HK-2 (cell line): ENCODE measurements around the gene SAP30L.

ENCODE experiments used
- DNase-seq: peaks from one replicate; pipeline ENCODE4 v3.0.0-alpha.2; 2018; ENCODE audit not compliant: unreplicated experiment

SAP30L gene, protein sequence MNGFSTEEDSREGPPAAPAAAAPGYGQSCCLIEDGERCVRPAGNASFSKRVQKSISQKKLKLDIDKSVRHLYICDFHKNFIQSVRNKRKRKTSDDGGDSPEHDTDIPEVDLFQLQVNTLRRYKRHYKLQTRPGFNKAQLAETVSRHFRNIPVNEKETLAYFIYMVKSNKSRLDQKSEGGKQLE

DNA sequence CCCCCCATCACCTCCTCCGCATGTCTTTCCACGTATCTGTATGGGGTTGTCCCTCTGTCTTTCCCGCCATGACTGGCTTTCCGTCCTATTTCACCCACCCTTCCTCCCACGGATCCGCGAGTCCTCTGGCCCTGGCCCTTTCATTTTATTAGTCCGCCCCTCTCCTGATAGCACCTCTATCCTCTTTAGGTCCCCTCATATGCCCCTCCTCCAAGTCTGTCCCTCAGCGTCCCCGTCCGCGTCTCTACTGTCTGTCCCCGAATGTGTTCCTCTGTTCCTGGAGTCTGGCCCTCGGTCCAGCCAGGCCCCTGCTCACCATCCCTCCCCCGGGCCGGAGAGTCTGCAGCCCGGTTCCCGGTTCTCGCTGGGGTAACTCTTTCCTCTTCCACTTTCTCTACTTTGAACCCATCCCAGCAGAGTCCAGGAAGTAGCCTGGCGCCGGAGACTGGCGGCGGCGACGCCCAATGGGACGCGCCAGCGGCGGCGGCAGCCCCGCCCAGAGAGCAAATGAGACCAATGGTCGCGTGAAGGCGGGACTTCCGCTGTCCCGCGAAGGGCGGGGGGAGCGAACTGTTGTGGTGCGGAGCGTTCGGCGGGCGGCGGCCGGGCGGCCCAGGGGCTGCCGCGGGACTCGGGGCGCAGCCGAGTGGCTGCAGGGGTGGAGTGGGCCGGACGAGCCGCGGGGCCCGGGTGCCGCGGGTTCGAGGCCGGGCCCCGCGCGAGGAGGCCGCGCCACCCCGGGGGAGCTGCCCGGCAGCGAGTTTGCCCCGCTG is at the start of gene SAP30L:
SAP30L (plus strand) TSS at position 576 of the 773 bp plus-strand sequence. CDS start 608 bp downstream, outside the sequence.
- peak; percentile 91 for DNase-seq

DNA sequence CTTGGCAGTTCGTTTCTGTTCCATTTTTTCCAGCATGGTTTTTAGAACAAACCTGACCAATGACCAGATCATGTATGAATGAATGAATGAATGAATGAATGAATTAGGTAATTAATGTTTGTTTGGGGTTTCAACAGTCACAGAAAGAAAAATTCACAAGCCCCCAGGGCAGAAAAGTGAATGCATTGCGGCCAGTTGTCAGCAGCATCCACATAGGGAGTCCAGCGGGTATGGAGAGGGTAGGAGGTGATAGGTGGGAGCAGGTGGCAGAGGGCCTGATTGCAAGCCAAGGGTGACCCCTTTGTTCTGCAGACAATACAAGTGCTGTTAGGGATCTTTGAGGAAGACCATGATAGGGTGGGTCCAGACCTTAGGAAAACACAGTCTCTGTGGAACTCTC is 49.7 kb upstream of the SAP30L start:
- DNase-seq: no peak

DNA sequence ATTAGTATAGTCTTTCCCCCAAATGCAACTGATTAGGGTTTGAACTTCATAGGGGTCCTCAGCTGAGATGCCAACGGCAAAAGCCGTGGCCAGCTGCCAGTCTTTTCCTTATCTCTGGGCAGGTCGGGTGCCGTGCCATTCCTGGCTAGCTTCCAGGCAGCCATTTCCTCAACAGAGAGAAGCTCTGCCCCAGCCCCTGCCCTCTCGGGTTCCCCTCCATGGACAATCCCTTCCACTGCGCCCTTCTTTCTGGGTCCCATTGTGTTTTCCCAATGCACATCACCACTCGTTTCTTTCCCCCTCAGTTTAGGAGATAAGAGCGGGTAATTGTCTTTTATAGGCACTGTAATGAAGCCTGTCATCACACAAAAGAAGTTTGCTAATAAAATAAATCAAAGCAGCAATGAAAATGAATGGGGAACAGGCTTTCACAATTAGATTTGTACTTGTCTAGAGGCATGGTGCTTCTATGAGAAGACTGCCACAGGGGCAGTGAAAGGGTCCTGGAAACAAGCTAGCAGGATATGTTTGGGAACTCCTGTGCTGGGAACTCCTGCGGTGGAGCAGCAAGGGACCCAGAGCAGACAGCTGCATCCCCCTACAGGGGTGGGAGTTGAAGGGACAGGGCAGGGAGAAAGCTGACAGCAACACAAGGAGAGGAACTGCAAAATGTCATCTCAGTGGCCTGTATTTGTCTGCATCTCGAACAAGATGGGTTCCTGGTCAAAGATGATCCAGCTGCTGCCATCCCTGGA is 48.0 kb upstream of the SAP30L start:
- DNase-seq: no peak

DNA sequence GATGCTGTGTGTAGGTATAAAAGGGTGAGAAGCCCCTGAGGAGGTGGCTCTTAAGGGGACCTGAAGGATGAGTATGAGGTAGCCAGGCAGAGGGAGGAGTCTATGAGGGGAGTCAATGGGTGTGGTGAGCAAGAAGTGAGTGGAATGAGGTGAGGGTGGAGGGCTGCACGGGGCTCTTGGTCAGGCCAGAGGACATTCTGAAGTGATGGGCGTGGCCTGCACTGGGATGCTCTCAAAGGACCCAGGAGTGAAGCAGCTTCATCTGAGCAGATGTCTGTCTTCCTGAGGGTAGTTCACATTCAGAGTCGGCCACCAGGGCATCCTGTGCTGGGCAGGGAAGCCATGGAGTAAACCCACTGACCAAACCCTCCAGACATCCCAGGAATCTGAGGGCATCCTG is 45.1 kb upstream of the SAP30L start:
- DNase-seq: no peak

DNA sequence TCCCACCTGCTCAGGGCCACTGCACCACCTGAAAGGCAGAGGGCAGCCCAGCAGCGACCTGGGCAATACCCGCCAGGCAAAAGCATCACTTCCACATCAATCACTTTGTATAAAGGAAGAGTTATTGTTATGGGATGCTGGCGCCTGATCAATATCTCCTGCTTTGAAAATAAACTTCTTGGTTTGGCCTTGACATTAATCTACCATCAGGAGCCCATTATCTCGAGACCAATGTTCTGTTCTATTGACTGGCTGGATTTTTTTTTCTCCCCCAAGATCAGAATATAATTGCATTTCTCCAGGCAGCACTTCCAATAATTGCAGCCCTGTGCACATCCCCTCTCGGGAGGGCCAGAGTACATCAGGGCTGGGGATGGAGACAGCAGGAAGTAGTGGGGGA is 44.4 kb upstream of the SAP30L start:
- no peak for DNase-seq

DNA sequence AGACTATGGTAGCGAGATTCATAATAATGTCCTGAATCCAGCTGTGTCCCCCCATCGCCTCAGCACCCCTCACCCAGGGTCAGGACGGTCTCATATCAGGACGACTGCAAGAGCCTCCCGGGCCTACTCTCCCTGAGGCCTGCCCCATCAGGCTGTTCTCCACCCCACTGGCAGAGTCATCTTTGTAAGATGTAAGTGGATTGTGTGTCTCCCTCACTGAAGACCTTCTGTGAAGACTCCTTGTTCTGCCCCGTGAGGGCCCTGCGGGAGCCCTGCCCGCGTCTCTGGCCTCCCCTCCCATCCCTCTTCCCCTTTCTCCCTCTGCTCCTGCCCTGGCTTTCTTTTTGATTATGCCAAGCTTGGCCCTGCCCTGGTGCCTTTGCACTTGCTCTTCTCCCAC is 43.9 kb upstream of the SAP30L start:
- DNase-seq: no peak

DNA sequence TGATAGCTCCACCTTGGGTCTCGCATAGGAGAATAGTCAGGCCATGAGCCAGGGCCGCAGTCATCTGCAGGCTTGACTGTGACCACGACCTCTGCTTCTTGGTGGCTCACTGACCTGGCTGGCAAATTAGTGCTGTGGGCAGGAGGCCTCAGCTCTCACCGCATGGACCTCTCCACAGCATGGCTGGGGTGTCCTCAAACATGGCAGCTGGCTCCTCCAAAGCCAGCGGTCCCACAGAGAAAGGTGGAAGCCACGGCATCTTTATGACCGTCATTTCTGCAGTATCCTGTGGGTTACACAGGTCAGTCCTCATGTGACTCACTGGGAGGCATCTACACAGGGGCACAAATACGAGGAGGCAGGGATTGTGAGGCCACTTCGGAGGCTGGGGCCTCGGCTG is 43.2 kb upstream of the SAP30L start:
- no peak for DNase-seq

DNA sequence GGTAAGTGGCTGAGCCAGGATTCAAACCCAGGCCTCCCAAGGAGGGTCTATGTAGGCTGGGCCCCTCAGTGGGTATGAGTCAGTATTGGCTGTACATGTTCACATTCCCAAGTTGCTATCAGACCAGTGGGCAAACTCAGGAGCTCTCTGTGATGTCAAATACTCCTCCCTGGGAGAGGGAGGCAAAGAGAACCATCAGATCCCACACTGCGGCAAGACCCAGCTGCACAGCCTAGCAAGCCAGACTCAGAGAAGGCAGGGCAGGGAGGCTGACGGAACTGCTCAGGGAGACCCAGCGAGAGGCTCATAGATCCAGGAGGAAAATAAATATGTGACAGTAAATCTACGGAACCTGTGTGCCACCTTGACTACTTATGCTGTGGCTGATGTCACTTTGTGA is 42.6 kb upstream of the SAP30L start:
- DNase-seq: no peak

DNA sequence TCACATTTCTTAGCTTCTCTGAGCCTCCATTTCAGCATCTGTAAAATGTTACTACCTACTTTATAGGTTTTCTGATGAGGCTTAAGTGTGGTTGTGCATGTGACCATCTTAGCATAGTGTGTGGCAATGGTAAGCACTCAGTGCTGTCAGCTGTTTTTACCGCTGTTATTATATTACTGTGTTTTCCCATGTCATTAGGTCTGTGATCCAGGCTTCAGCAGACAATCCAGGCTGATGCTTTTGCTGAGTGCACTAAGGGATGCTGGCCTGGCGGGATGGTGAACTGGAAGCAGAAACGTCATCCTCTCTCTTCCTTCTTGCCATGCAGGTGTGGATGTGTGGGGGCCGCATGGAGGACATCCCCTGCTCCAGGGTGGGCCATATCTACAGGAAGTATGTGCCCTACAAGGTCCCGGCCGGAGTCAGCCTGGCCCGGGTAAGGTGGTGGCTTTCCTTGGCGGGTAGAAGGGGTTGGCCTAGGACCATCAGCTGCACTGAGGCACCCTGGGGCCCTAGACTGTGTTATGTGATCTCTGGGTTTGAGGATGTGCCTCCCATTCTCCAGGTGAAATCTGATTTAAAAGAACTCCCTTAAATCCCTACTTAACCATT is 41.9 kb upstream of the SAP30L start:
- no peak for DNase-seq

DNA sequence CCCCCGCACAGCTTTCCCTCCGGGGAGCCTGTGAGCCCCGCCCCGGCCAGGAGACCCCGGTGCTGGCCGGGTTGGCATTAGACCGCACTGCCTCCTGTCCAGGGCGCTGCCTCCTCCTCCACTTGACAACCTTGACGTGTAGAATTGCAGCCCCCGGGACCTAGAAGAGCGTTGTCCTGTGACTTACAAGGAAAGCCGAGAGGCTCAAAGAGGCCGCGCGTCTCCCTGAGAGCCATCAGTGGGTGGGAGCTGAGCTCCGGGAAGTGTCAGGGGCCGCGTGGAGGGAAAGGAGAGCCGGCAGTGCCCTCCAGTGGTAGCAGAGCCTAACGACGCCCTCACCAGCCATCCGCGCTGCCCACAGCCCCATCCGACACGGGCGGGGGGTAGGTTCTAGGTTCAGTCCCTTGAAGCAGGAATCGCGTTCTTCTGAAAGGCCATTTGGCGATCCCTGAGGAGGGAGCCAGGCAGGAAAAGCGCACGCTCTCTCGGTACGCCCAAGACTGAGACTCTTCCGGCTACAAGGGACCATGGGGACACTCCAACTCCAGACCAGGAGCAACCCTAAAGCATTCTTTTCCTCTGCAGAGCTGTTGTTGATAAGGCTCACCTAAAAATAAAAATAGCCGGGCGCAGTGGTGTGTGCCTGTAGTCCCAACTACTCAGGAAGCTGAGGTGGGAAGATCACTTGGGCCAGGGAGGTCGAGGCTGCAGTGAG is 40.6 kb upstream of the SAP30L start:
- DNase-seq: peak; percentile 71

DNA sequence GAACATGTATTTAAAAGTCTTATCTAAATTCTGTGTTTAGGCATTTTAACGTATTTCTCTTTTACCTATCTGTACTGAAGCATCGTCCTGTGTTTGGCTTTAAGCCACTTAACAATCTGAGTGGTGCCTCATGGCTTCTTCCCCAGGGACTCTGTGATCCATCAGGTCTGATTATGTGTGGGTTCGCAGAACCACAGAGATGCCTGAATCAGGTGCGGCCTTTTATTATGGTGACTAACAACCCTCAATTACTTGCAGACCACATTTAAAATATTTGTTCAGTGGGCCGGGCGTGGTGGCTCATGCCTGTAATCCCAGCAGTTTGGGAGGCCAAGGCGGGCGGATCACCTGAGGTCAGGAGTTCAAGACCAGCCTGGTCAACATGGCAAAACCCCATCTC is 39.6 kb upstream of the SAP30L start:
- DNase-seq: no peak

DNA sequence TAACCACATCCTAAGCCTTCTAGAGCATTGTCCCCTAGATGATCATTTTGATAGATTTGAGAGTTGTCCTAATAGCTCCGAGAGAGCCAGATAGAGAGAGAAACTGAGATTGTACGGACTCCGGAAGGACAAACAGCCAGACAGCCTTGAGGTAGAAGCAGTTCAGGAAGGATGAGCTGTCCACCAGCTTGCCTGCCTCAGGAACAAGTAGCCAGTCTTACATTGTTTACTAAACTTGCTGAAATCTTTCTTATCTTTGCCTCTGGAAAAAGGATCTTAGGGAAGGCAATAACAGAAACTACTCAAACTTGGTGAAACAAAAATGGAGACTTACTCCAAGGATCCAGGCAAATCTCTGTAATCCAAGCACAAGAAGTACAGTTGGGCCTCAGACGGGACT is 39.0 kb upstream of the SAP30L start:
- DNase-seq: no peak

DNA sequence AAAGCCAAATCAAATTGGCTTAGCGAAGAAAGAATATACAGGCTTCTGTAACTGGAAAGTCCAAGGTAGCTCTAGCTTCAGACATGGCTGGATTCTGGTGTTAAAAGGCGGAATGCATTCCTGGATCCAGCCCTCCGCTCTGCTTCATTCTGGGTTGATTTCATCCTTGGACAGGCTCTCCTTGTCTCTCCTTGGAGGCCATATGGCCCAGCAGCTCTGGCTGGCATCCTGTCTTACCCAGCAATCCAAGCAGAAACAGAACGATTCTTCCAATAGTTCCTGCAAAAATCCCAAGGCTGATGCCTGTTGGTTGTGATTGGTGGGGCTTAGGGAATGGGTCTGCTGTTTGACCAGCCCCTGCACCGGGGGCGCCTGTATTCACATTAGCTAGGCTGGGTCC is 37.0 kb upstream of the SAP30L start:
- no peak for DNase-seq

DNA sequence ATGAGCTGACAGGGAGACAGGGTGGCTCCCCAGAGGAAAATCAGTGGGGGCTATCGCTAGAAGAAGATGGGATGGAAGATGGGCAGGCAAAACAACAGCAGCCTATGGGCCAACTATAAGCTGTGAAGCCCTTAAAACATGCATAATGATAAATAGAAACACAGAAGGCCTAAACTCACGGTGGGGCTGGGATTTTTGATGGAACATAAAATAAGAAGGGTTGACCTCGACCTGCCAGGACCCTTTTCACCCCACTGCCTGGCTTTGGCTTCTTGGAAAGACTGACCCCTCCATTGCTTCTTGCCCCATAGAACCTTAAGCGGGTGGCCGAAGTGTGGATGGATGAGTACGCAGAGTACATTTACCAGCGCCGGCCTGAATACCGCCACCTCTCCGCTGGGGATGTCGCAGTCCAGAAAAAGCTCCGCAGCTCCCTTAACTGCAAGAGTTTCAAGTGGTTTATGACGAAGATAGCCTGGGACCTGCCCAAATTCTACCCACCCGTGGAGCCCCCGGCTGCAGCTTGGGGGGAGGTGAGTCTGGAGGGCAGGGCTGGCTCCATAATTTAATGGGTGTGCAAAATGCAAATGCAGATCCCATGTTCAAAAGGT is 36.5 kb upstream of the SAP30L start:
- no peak for DNase-seq

DNA sequence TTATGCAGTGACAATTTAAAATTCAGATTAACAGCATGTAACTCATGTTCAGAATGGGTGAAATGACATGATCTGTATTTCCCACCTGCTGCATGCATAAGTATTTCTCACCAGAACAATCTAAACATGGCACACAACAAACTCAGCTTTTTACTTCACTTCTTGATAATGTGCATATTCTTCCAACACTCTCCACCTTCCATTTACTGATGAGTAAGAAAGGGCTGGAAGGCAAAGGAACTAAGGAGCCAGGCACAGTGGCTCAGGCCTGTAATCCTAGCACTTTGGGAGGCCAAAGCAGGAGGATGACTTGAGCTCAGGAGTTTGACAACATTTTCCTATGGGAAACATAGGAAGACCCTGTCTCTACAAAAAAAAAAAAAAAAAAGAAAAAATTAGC is 35.8 kb upstream of the SAP30L start:
- DNase-seq: no peak

DNA sequence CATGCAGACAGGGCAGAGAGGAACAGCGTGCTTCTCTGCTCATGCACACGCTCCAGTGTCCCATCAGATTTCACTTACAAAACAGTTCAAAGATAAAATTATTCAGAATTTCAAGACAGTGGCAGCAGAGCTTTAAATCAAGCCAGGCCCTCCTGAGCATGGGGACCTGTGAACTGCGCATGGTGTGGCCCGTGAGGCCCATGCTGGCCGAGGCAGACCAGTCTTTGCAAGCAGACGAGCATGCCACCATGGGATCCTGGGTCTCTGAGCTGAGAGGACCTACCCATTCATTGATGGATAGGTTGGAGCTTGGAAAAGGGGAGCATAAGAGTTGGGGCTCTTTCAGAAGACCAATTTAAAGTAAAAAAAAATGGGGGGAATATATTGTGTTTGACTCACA is 35.0 kb upstream of the SAP30L start:
- no peak for DNase-seq

DNA sequence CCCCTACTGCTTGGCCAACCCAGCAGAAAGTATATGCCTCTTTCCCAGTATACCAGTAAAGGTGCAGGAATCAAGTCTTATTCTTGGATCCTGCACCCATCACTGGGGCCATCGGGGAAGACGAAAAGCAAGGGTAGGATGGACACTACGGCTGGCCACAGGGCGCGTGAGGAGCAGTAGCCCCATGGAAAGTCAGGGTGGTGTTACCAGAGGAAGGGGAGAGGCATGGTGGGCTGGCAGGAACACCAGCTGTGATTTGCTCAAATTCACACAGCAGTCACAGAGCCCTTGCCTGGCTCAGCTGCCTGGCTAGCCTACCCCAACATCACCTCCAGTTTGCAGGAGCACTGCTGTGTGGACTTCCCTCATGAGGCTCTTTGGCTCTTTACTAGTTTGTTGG is 34.5 kb upstream of the SAP30L start:
- DNase-seq: no peak

DNA sequence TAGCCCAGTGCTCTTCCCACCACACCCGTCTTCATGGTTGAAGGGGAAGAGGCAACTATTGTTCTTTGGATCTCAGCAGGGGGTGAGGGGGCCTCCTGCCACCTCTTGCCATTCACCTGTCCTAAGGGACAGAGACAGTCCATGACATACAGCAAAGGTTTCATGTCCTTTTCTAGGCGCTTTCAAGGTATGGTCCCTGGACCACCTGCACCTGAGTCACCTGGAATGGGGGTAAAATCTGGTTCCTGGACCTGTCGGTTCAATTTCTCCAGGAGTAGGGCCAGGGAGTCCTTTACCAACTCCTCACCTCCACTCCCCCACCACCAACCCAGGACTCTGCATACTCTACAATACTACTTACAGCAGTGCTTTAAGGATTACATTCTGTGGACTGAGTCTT is 33.5 kb upstream of the SAP30L start:
- no peak for DNase-seq

DNA sequence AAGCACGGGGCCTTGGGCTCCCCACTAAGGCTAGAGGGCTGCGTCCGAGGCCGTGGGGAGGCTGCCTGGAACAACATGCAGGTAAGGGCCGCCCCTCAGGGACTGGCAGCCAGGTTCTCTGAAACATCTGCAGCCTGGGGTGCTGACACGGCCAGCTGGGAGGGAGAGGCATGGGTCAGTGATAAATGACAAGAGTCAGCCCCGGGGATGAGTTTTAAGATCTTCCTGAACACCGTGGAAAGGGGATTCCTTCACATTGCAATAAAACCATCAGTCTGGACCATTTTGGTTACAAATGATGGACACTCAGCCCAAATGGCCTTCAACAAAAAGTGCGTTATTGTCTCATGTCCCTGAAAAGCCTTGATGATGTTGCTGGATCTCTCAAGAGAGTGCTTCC is 32.9 kb upstream of the SAP30L start:
- DNase-seq: no peak

DNA sequence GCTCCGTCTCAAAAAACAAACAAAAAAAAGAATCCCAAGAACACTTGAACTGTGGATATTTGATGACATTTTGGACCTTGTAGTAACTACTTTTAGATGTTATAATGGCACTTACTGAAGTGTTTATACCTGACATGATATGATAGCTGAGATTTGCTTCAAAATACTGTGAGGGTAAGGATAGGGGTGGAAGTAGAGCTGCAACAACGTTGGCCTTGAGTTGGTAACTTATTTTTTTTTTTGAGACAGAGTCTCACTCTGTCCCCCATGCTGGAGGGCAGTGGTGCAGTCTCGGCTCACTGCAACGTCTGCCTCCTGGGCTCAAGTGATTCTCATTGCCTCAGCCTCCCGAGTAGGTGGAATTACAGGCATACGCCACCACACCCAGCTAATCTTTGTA is 30.7 kb upstream of the SAP30L start:
- no peak for DNase-seq

DNA sequence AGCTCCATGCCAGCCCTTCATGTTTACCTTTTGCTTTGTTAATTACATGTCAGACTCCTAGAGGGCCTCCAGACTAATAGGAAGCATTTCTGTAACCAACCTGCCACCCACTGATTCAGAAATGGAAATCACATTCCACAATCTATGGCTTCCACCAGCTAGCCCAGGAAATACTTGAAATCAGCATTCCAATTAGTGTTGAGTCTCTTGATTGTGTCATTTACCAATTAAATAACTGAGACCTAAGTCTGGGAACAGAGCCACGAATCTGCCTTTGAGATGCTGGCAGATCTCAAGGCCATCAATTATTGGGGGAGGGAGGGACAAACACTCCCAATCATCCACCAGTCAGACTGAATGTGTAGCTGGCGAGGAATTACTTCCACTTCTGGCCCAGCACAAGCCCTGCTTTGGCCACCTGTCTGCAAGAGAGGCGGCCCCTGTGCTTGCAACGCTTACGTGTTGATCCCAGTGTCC is 27.4 kb upstream of the SAP30L start:
- no peak for DNase-seq
